ENCODE results near the gene PIGL. TPM values are rescaled to one million over a fixed set of nuclear protein-coding genes. Genes with fewer than 3 reads are reported as not detected.

Gene PIGL
- total and polyA plus RNA-seq, 2 donors (not counting 1 experiment from before 2014, with no cell fraction given) = 16.4 to 19.3 TPM

DNA sequence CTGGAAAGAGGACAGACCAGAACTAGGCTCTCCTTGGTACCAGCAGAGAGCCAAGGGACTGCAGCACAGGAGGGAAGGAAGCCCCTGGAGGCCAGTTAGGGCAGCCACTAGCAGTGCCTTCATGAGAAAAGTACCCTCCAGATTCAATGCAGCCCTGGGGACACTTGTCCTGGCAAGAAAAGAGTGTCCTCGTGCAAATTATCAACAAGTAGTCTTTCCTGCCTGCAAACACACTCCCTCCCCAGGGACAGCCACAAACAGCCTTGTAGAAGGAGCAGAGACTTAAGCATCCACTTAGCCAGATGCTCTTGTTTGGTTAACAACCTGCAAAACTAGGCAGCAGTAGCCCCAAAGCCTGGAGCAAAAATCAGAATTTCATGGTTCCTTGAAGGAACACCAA is 112.0 kb downstream of the PIGL start:
- DNase-seq (ENCODE audit: low read depth in 2 of 2) = no peak
- Histone ChIP-seq H3K4me3 (replicated peaks in 1 of 4; ENCODE audit: control extremely low read depth in 1 of 4, insufficient read depth in 1 of 4, low read depth in 3 of 4, low read length in 4 of 4) (no peak overlapping the region), H3K36me3 (ENCODE audit: control insufficient read depth, insufficient read depth, low read length) (no peaks in the 10 kb centered on the region), H3K79me2 (ENCODE audit: control insufficient read depth, insufficient read depth, low read length) (no peaks in the 10 kb centered on the region), H3K4me2 (ENCODE audit: extremely low read depth, insufficient read depth, low read length) (no peak overlapping the region), H3K27ac (ENCODE audit: insufficient read depth, low read length) (no peak overlapping the region), H3K9me3 (ENCODE audit: control insufficient read depth, insufficient read depth, low read depth, low read length) (no peaks in the 10 kb centered on the region), H2AFZ (ENCODE audit: low read length) (no peak overlapping the region), H3K27me3 (ENCODE audit: control insufficient read depth, insufficient read depth, low read length) (no peaks in the 10 kb centered on the region), H3K4me1 (ENCODE audit: control insufficient read depth, extremely low read depth, insufficient read depth, low read length) (peaks cover 5% of the 10 kb centered on the region), H4K20me1 (ENCODE audit: control insufficient read depth, extremely low read depth, insufficient read depth, low read length) (no peaks in the 10 kb centered on the region), H3K9ac (ENCODE audit: insufficient read depth, low read length) (no peak overlapping the region)
- TF ChIP-seq, protein P1, sequence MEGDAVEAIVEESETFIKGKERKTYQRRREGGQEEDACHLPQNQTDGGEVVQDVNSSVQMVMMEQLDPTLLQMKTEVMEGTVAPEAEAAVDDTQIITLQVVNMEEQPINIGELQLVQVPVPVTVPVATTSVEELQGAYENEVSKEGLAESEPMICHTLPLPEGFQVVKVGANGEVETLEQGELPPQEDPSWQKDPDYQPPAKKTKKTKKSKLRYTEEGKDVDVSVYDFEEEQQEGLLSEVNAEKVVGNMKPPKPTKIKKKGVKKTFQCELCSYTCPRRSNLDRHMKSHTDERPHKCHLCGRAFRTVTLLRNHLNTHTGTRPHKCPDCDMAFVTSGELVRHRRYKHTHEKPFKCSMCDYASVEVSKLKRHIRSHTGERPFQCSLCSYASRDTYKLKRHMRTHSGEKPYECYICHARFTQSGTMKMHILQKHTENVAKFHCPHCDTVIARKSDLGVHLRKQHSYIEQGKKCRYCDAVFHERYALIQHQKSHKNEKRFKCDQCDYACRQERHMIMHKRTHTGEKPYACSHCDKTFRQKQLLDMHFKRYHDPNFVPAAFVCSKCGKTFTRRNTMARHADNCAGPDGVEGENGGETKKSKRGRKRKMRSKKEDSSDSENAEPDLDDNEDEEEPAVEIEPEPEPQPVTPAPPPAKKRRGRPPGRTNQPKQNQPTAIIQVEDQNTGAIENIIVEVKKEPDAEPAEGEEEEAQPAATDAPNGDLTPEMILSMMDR (conservative IDR thresholded peaks at IDR 0.05 in 1 of 2, IDR thresholded peaks at IDR 0.05 in 1 of 2; ENCODE audit: low read depth in 1 of 2, low read length in 2 of 2) = peak in 1 of 2 donors; percentile 21
- TF ChIP-seq EZH2 (IDR thresholded peaks at IDR 0.05; ENCODE audit: low read length, missing control alignments) = no peak

DNA sequence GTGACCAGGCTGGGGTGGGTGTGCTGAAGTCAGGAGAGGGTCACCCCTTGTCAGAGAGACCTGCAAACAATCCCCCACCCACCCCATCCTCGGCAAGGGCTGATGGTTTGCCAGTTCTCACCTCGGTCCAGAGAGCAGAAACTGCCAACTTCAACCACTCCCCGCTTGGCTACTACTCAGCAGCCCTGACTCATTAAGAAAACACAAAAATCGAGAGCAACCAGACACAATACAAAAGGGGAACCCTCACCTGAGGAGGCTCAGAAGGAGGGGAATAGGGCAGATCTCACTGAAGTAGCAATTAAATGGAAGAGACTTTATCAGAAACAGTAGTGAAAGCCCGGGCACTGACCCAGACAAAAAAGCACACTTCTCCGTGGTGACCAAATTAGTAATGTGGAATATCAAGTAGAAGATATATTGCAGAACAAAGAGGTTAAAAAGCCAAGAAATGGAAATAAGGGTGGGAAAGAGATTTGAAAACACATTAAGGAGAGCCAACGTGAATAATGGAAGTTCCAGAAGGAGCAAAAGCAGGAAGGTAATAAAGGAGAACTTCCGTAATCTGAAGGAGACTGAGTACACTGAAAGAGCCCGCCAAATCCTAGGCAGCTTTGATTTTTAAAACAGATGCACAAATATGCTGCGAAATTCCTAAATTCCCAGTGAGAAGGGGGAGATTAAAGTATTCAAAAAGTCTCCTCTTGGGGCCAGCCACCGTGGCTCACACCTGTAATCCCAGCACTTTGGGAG is 112.7 kb downstream of the PIGL start:
- H3K4me3 ChIP-seq (replicated peaks in 1 of 4; ENCODE audit: control extremely low read depth in 1 of 4, insufficient read depth in 1 of 4, low read depth in 3 of 4, low read length in 4 of 4) = no peak overlapping the region

DNA sequence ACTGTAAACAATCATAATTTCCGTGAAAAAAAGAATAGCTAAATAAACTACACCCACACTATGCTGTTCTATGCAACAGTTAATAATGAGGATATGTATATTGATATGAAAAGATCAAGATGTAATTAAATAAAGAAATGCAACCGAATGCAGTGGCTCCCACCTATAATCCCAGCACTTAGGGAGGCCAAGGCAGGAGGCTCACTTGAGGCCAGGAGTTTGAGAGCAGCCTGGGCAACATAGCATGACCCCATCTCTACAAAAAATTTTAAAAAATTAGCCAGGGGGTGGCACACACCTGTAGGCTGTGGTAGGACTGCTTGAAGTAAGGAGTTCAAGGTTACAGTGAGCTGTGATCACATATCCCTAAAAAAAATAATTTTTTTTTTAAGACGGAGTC is 121.4 kb downstream of the PIGL start:
- no peaks in the 10 kb centered on the region for H3K4me1 ChIP-seq (ENCODE audit: control insufficient read depth, extremely low read depth, insufficient read depth, low read length)
- H3K9me3 ChIP-seq (ENCODE audit: control insufficient read depth, insufficient read depth, low read depth, low read length) = no peaks in the 10 kb centered on the region
- H3K27ac ChIP-seq (ENCODE audit: insufficient read depth, low read length) = no peak overlapping the region
- H4K20me1 ChIP-seq (ENCODE audit: control insufficient read depth, extremely low read depth, insufficient read depth, low read length) = no peaks in the 10 kb centered on the region
- no peak for DNase-seq (ENCODE audit: low read depth in 2 of 2)
- no peak overlapping the region for H2AFZ ChIP-seq (ENCODE audit: low read length)
- TF ChIP-seq EZH2 (IDR thresholded peaks at IDR 0.05; ENCODE audit: low read length, missing control alignments) = no peak
- TF ChIP-seq, protein P1 (conservative IDR thresholded peaks at IDR 0.05 in 1 of 2, IDR thresholded peaks at IDR 0.05 in 1 of 2; ENCODE audit: low read depth in 1 of 2, low read length in 2 of 2) = no peak
- H3K4me2 ChIP-seq (ENCODE audit: extremely low read depth, insufficient read depth, low read length) = no peak overlapping the region
- peaks cover 1% of the 10 kb centered on the region for H3K36me3 ChIP-seq (ENCODE audit: control insufficient read depth, insufficient read depth, low read length)
- no peaks in the 10 kb centered on the region for H3K79me2 ChIP-seq (ENCODE audit: control insufficient read depth, insufficient read depth, low read length)
- no peak overlapping the region for H3K4me3 ChIP-seq (replicated peaks in 1 of 4; ENCODE audit: control extremely low read depth in 1 of 4, insufficient read depth in 1 of 4, low read depth in 3 of 4, low read length in 4 of 4)
- no peak overlapping the region for H3K9ac ChIP-seq (ENCODE audit: insufficient read depth, low read length)
- H3K27me3 ChIP-seq (ENCODE audit: control insufficient read depth, insufficient read depth, low read length) = no peaks in the 10 kb centered on the region

More for the DNA sequence above, 112.7 kb downstream of the PIGL start:
- DNase-seq (ENCODE audit: low read depth in 2 of 2) = peak; percentile 56 to 72
- Histone ChIP-seq H3K4me2 (ENCODE audit: extremely low read depth, insufficient read depth, low read length) (peak overlapping the region; percentile 51), H3K9ac (ENCODE audit: insufficient read depth, low read length) (no peak overlapping the region), H3K27me3 (ENCODE audit: control insufficient read depth, insufficient read depth, low read length) (no peaks in the 10 kb centered on the region), H4K20me1 (ENCODE audit: control insufficient read depth, extremely low read depth, insufficient read depth, low read length) (no peaks in the 10 kb centered on the region), H3K36me3 (ENCODE audit: control insufficient read depth, insufficient read depth, low read length) (no peaks in the 10 kb centered on the region), H3K4me1 (ENCODE audit: control insufficient read depth, extremely low read depth, insufficient read depth, low read length) (peaks cover 5% of the 10 kb centered on the region), H3K79me2 (ENCODE audit: control insufficient read depth, insufficient read depth, low read length) (no peaks in the 10 kb centered on the region), H3K9me3 (ENCODE audit: control insufficient read depth, insufficient read depth, low read depth, low read length) (no peaks in the 10 kb centered on the region), H3K27ac (ENCODE audit: insufficient read depth, low read length) (no peak overlapping the region), H2AFZ (ENCODE audit: low read length) (no peak overlapping the region)
- TF ChIP-seq, protein P1 (conservative IDR thresholded peaks at IDR 0.05 in 1 of 2, IDR thresholded peaks at IDR 0.05 in 1 of 2; ENCODE audit: low read depth in 1 of 2, low read length in 2 of 2) = no peak
- TF ChIP-seq EZH2 (IDR thresholded peaks at IDR 0.05; ENCODE audit: low read length, missing control alignments) = no peak
